IMR-90 (cell line): Measurements from ENCODE around the gene TMEM8B. TPM values are rescaled to one million over a fixed set of nuclear protein-coding genes. Genes with fewer than 3 reads are reported as not detected.

Experiments used
- ATAC-seq: fragments of 200-7000 bp; cut with Tn5 transposase; 2 replicates; pipeline ENCODE4 v1.9.1; 2020; ENCODE audit warnings: low read depth, mild to moderate bottlenecking, moderate library complexity
- BruUV-seq: library from RNA; stranded (reverse); fragments of 400-500 nt; replicated peaks from 2 replicates; lab custom pipeline; 2021; lab: Mats Ljungman, UMichigan
- CTCF ChIA-PET: fragments of 300-600 bp; formaldehyde crosslinking; extraction: SDS; loops from one replicate; lab custom pipeline; 2021; ENCODE audit warnings: antibody characterized with exemption; lab: Yijun Ruan, JAX
- POLR2A ChIA-PET: fragments of 300-600 bp; sonication (Branson Sonifier 250); formaldehyde crosslinking; loops from one replicate; lab custom pipeline; 2022; ENCODE audit warnings: antibody characterized with exemption; ENCODE audit not compliant: unreplicated experiment; lab: Charles Lee
- DNase-seq: peaks from one replicate; pipeline ENCODE4 v3.0.0; 2013
- H2AFZ ChIP-seq: replicated peaks from 2 replicates; pipeline ENCODE3; 2013; ENCODE audit warnings: low read length, mild to moderate bottlenecking; ENCODE audit not compliant: poor library complexity
- H2AK5ac ChIP-seq: 2 replicates; pipeline ENCODE4 v1.6.1; 2013; ENCODE audit warnings: low read depth, low read length, inconsistent platforms
- H2AK9ac ChIP-seq: replicated peaks from 2 replicates; pipeline ENCODE3; 2013; ENCODE audit warnings: mild to moderate bottlenecking, low read depth, low read length, moderate library complexity; ENCODE audit not compliant: poor library complexity
- H2BK120ac ChIP-seq: 2 replicates; pipeline ENCODE4 v1.6.1; 2013; ENCODE audit warnings: low read depth, low read length, inconsistent platforms
- H2BK15ac ChIP-seq: 3 replicates; pipeline ENCODE4 v1.6.1; 2013; ENCODE audit warnings: low read depth, low read length, inconsistent platforms
- H2BK20ac ChIP-seq: 2 replicates; pipeline ENCODE4 v1.6.1; 2013; ENCODE audit warnings: low read depth, mild to moderate bottlenecking, inconsistent platforms, low read length, moderate library complexity
- H2BK5ac ChIP-seq: 2 replicates; pipeline ENCODE4 v1.6.1; 2013; ENCODE audit warnings: mild to moderate bottlenecking, low read depth, low read length, inconsistent platforms; ENCODE audit not compliant: poor library complexity, severe bottlenecking
- H3K14ac ChIP-seq: replicated peaks from 2 replicates; pipeline ENCODE4 v1.6.1; 2013; ENCODE audit warnings: low read depth, low read length, inconsistent platforms
- H3K18ac ChIP-seq: 2 replicates; pipeline ENCODE4 v1.6.1; 2013; ENCODE audit warnings: low read depth, low read length, control low read depth
- H3K23ac ChIP-seq: 2 replicates; pipeline ENCODE4 v1.6.1; 2013; ENCODE audit warnings: low read depth, low read length, inconsistent platforms
- H3K27ac ChIP-seq: 2 replicates; pipeline ENCODE4 v1.5.1; 2013; ENCODE audit warnings: mild to moderate bottlenecking, control low read depth, low read length; ENCODE audit not compliant: insufficient read depth
- H3K27me3 ChIP-seq: 2 replicates; pipeline ENCODE4 v1.6.1; 2013; ENCODE audit warnings: low read length; ENCODE audit not compliant: control insufficient read depth, insufficient read depth
- H3K36me3 ChIP-seq: 2 replicates; pipeline ENCODE4 v1.6.1; 2013; ENCODE audit warnings: low read length, mixed read lengths; ENCODE audit not compliant: control insufficient read depth, insufficient read depth
- H3K4ac ChIP-seq: 2 replicates; pipeline ENCODE4 v1.6.1; 2013; ENCODE audit warnings: low read depth, low read length, inconsistent platforms
- H3K4me1 ChIP-seq: 2 replicates; pipeline ENCODE4 v1.6.1; 2013; ENCODE audit warnings: low read length, mixed read lengths; ENCODE audit not compliant: control insufficient read depth, insufficient read depth
- H3K4me2 ChIP-seq: 2 replicates; pipeline ENCODE4 v1.6.1; 2013; ENCODE audit warnings: low read depth, mild to moderate bottlenecking, control low read depth, low read length, moderate library complexity
- H3K4me3 ChIP-seq: 2 replicates; pipeline ENCODE4 v1.5.1; 2013; ENCODE audit warnings: low read depth, mild to moderate bottlenecking, control low read depth, low read length, moderate library complexity; ENCODE audit not compliant: insufficient read depth
- H3K56ac ChIP-seq: 2 replicates; pipeline ENCODE4 v1.6.1; 2013; ENCODE audit warnings: low read length, inconsistent platforms; ENCODE audit not compliant: insufficient read depth; ENCODE audit errors: extremely low read depth
- H3K79me1 ChIP-seq, 2 experiments: 2 replicates each; pipeline ENCODE4 v1.6.1; 2013; ENCODE audit warnings: low read length in 2 of 2, inconsistent platforms in 1 of 2, low read depth in 1 of 2
- H3K9ac ChIP-seq: 2 replicates; pipeline ENCODE4 v1.6.1; 2013; ENCODE audit warnings: low read depth, low read length, control low read depth
- H3K9me1 ChIP-seq: 2 replicates; pipeline ENCODE4 v1.6.1; 2013; ENCODE audit warnings: low read length, inconsistent platforms; ENCODE audit not compliant: insufficient read depth
- H3K9me3 ChIP-seq: 2 replicates; pipeline ENCODE4 v1.6.1; 2013; ENCODE audit warnings: low read length; ENCODE audit not compliant: control insufficient read depth, insufficient read depth
- H4K20me1 ChIP-seq: 2 replicates; pipeline ENCODE4 v1.6.1; 2013; ENCODE audit warnings: low read length, inconsistent platforms; ENCODE audit not compliant: insufficient read depth
- H4K5ac ChIP-seq: 2 replicates; pipeline ENCODE4 v1.6.1; 2013; ENCODE audit warnings: mild to moderate bottlenecking, low read depth, low read length, control low read depth
- H4K8ac ChIP-seq, 2 experiments: 2 replicates each; pipeline ENCODE4 v1.6.1; 2013; ENCODE audit warnings: low read depth in 2 of 2, low read length in 2 of 2, control low read depth in 1 of 2, inconsistent platforms in 1 of 2
- H4K91ac ChIP-seq: 2 replicates; pipeline ENCODE4 v1.6.1; 2013; ENCODE audit warnings: low read depth, low read length, inconsistent platforms; ENCODE audit not compliant: insufficient read depth
- BHLHE40 ChIP-seq: fragments of 150-350 bp; IDR thresholded peaks from 2 replicates; pipeline ENCODE4 v1.6.1; 2016; ENCODE audit warnings: mild to moderate bottlenecking, low read depth, low read length
- CEBPB ChIP-seq: IDR thresholded peaks from 2 replicates; pipeline ENCODE4 v1.6.1; 2012; ENCODE audit warnings: low read depth, low read length, improper control_type of control experiment
- CHD1 ChIP-seq: IDR thresholded peaks from 2 replicates; pipeline ENCODE4 v1.6.1; 2012; ENCODE audit warnings: low read depth, low read length, improper control_type of control experiment
- CTCF ChIP-seq: conservative IDR thresholded peaks from 2 replicates; pipeline ENCODE4 v1.5.1; 2012; ENCODE audit warnings: mild to moderate bottlenecking, low read depth, low read length, improper control_type of control experiment
- ELK1 ChIP-seq: fragments of 150-350 bp; IDR thresholded peaks from 2 replicates; pipeline ENCODE4 v1.6.1; 2016; ENCODE audit warnings: low read depth, mild to moderate bottlenecking, low read length, moderate library complexity, borderline replicate concordance
- FOS ChIP-seq: fragments of 150-350 bp; IDR thresholded peaks from 2 replicates; pipeline ENCODE4 v1.6.1; 2016; ENCODE audit warnings: low read depth, low read length
- MAFK ChIP-seq: IDR thresholded peaks from 2 replicates; pipeline ENCODE4 v1.6.1; 2012; ENCODE audit warnings: low read depth, low read length, improper control_type of control experiment
- MAZ ChIP-seq: IDR thresholded peaks from 2 replicates; pipeline ENCODE4 v1.6.1; 2012; ENCODE audit warnings: low read depth, mild to moderate bottlenecking, low read length, improper control_type of control experiment, moderate library complexity, borderline replicate concordance
- MXI1 ChIP-seq: IDR thresholded peaks from 2 replicates; pipeline ENCODE4 v1.6.1; 2012; ENCODE audit warnings: low read depth, mild to moderate bottlenecking, low read length, moderate library complexity, borderline replicate concordance
- NFE2L2 ChIP-seq: fragments of 150-350 bp; IDR thresholded peaks from 2 replicates; pipeline ENCODE4 v1.6.1; 2016; ENCODE audit warnings: low read depth, mild to moderate bottlenecking, low read length
- POLR2A ChIP-seq: IDR thresholded peaks from 2 replicates; pipeline ENCODE4 v1.6.1; 2012; ENCODE audit warnings: mild to moderate bottlenecking, low read depth, low read length
- RAD21 ChIP-seq: IDR thresholded peaks from 2 replicates; pipeline ENCODE4 v1.6.1; 2012; ENCODE audit warnings: low read length, improper control_type of control experiment
- RCOR1 ChIP-seq: IDR thresholded peaks from 2 replicates; pipeline ENCODE4 v1.6.1; 2012; ENCODE audit warnings: mild to moderate bottlenecking, low read length, improper control_type of control experiment; ENCODE audit not compliant: insufficient replicate concordance
- RFX5 ChIP-seq: IDR thresholded peaks from 2 replicates; pipeline ENCODE4 v1.8.0; 2012; ENCODE audit warnings: low read depth, mild to moderate bottlenecking, low read length, moderate library complexity
- SMC3 ChIP-seq: fragments of 150-350 bp; IDR thresholded peaks from 2 replicates; pipeline ENCODE4 v1.6.1; 2016; ENCODE audit warnings: low read depth, mild to moderate bottlenecking, antibody characterized with exemption, low read length, moderate library complexity
- USF2 ChIP-seq: fragments of 150-350 bp; IDR thresholded peaks from 2 replicates; pipeline ENCODE4 v1.6.1; 2017; ENCODE audit warnings: mild to moderate bottlenecking, antibody characterized with exemption, low read length, low read depth
- dilution Hi-C: fragments of 300-500 bp; cut with HindIII; formaldehyde crosslinking; loops from one replicate; pipeline ENCODE4 v1.14.3; 2018; ENCODE audit warnings: low sequenced_read_pairs; ENCODE audit not compliant: unreplicated experiment
- in situ Hi-C: fragments of 300-500 bp; cut with MboI; formaldehyde crosslinking; loops from 3 replicates; pipeline ENCODE4 v1.14.3; 2019; ENCODE audit warnings: low sequenced_read_pairs, inconsistent platforms, mixed read lengths
- intact Hi-C: fragments of 100-400 bp; cut with micrococcal nuclease; formaldehyde crosslinking; loops from 2 replicates; pipeline ENCODE4 v1.10.0; 2022
- polyA plus RNA-seq, 3 experiments: library from polyadenylated mRNA; depleted of rRNA; stranded (reverse); fragments of >200 nt; gene quantifications; 2 replicates each; pipeline ENCODE4 v1.2.3, GENCODE V29; 2012; ENCODE audit warnings: low replicate concordance in 1 of 3
- total RNA-seq: library from RNA; depleted of rRNA; stranded (reverse); fragments of >200 nt; gene quantifications from 2 replicates; pipeline ENCODE4 v1.2.3, GENCODE V29; 2012

Gene TMEM8B
- total and polyA plus RNA-seq, 2 of the 4 experiments (the other 2 are of a cell fraction), result 0.72 to 8.3 TPM

GRCh38 chr9:35822926-35823325 lies 6.1 kb upstream of the TMEM8B start:
- Histone ChIP-seq H3K27ac (no peak overlapping the region), H3K18ac (no peak overlapping the region), H3K4me3 (no peak overlapping the region), H3K9me1 (peaks cover 9% of the 10 kb centered on the region), H4K5ac (no peak overlapping the region), H3K27me3 (peaks cover 4% of the 10 kb centered on the region; the same call in 1 of the 2 replicates), H2AK5ac (no peak overlapping the region), H3K4me1 (peaks cover 4% of the 10 kb centered on the region; the same call in 1 of the 2 replicates), H3K36me3 (no peaks in the 10 kb centered on the region), H3K9me3 (no peaks in the 10 kb centered on the region), H4K91ac (no peak overlapping the region), H2BK120ac (no peak overlapping the region), H3K4ac (no peak overlapping the region), H2BK5ac (no peak overlapping the region), H2BK20ac (no peak overlapping the region), H3K56ac (no peak overlapping the region), H3K4me2 (no peak overlapping the region), H3K14ac (no peak overlapping the region), H2AFZ (no peak overlapping the region), H3K79me1 (no peaks in the 10 kb centered on the region), H2BK15ac (no peak overlapping the region), H4K20me1 (no peaks in the 10 kb centered on the region), H4K8ac (no peak overlapping the region), H3K23ac (no peak overlapping the region), H2AK9ac (no peak overlapping the region), H3K9ac (no peak overlapping the region)
- DNase-seq (peak; percentile 54), ATAC-seq (peak; percentile 9; the same call in 1 of the 2 replicates)
- ChIA-PET POLR2A (interaction anchor here (0.6 kb wide), 1 partner anchor 662 kb away, joined by 3 read pairs; no protein-coding TSS in a partner anchor), CTCF (interaction anchor here (1.9 kb wide), 1 partner anchor 33 kb away, joined by 4 read pairs; no protein-coding TSS in a partner anchor)
- TF ChIP-seq CHD1, result no peak
- TF ChIP-seq RAD21, result no peak
- no peak for TF ChIP-seq MAFK
- TF ChIP-seq USF2, result no peak
- TF ChIP-seq RFX5, result no peak
- TF ChIP-seq MAZ, result no peak
- TF ChIP-seq SMC3, result no peak
- no peak for TF ChIP-seq NFE2L2
- no peak for TF ChIP-seq FOS
- TF ChIP-seq MXI1, result no peak
- no peak for TF ChIP-seq BHLHE40
- no peak for TF ChIP-seq ELK1
- no peak for TF ChIP-seq RCOR1
- no peak for TF ChIP-seq CTCF
- TF ChIP-seq CEBPB, result no peak
- TF ChIP-seq POLR2A, result no peak
- intact Hi-C loops, result loop anchor here (10.0 kb wide), 1 partner anchor 202 kb away; no protein-coding TSS in a partner anchor
- in situ Hi-C loops, result no loop called here
- no TSS peak for BruUV-seq
- dilution Hi-C loops, result no loop called here
